Measurements from ENCODE around the gene CSAG2. TPM values are rescaled to one million over a fixed set of nuclear protein-coding genes. Genes with fewer than 3 reads are reported as not detected.

The CSAG2 gene
- total and polyA plus RNA-seq, 7 donors, result not detected

- no peak for TF ChIP-seq CTCF (IDR thresholded peaks at IDR 0.05)
- 44 to 52% (median 47%) methylated on average over 2 of the region's 2 CpGs for WGBS, 3 donors
- Histone ChIP-seq H3K27me3 (ENCODE audit: insufficient read depth in 3 of 3, low read length in 2 of 3) (no peaks in the 10 kb centered on the region), H3K4me3 (no peak overlapping the region), H3K9me3 (no peaks in the 10 kb centered on the region), H3K4me1 (no peaks in the 10 kb centered on the region), H3K27ac (no peak overlapping the region), H3K36me3 (ENCODE audit: insufficient read depth in 1 of 2, low read depth in 1 of 2) (no peaks in the 10 kb centered on the region)
- DNase-seq, result no peak
- intact Hi-C loops (cut with DNase I), result no loop called here
- no peak for ATAC-seq
These were observed 50.8 kb downstream of the CSAG2 start for GRCh38 chrX:152658302-152658701.

Other genes starting within 250 kb of the CSAG2 start
- gene GABRQ, start 71.4 kb downstream of the CSAG2 start, total RNA-seq, result not detected
- not detected for gene GABRQ, start 71.4 kb downstream of the CSAG2 start, polyA plus RNA-seq
- gene MAGEA3, start 10.5 kb downstream of the CSAG2 start, total RNA-seq, result not detected
- not detected for gene MAGEA3, start 10.5 kb downstream of the CSAG2 start, polyA plus RNA-seq
- not detected for gene MAGEA2B, start 5.4 kb upstream of the CSAG2 start, total RNA-seq
- gene MAGEA2B, start 5.4 kb upstream of the CSAG2 start, polyA plus RNA-seq, result not detected
- not detected for gene CSAG1, start 24.4 kb upstream of the CSAG2 start, total RNA-seq
- under 1 TPM in 1 of 3 donors, not detected in 2; 0.04 TPM for gene CSAG1, start 24.4 kb upstream of the CSAG2 start, polyA plus RNA-seq
- gene MAGEA12, start 24.5 kb upstream of the CSAG2 start, total RNA-seq, result not detected
- gene MAGEA12, start 24.5 kb upstream of the CSAG2 start, polyA plus RNA-seq, result not detected
- not detected for gene MAGEA2, start 44.6 kb upstream of the CSAG2 start, total RNA-seq
- gene MAGEA2, start 44.6 kb upstream of the CSAG2 start, polyA plus RNA-seq, result not detected
- gene CSAG3, start 49.9 kb upstream of the CSAG2 start, total RNA-seq, result not detected
- gene CSAG3, start 49.9 kb upstream of the CSAG2 start, polyA plus RNA-seq, result not detected
- not detected for gene MAGEA6, start 60.4 kb upstream of the CSAG2 start, total RNA-seq
- not detected for gene MAGEA6, start 60.4 kb upstream of the CSAG2 start, polyA plus RNA-seq
- gene CETN2, start 121.5 kb upstream of the CSAG2 start, total RNA-seq, result 10 to 100 TPM in 3 of 4 donors, 1 to 10 TPM in 1; 9.2 to 15.0 (median 12.4) TPM
- 10 to 100 TPM; 15.4 to 29.8 (median 16.2) TPM for gene CETN2, start 121.5 kb upstream of the CSAG2 start, polyA plus RNA-seq
- 1 to 10 TPM; 5.3 to 9.3 (median 7.5) TPM for gene NSDHL, start 121.8 kb upstream of the CSAG2 start, total RNA-seq
- gene NSDHL, start 121.8 kb upstream of the CSAG2 start, polyA plus RNA-seq, result 10 to 100 TPM in 2 of 3 donors, 1 to 10 TPM in 1; 8.1 to 18.7 (median 11.5) TPM
- gene ZNF185, start 188.8 kb upstream of the CSAG2 start, total RNA-seq, result 1 to 10 TPM; 1.3 to 1.5 (median 1.4) TPM
- 1 to 10 TPM in 1 of 3 donors, under 1 TPM in 2; 0.79 to 1.1 (median 0.79) TPM for gene ZNF185, start 188.8 kb upstream of the CSAG2 start, polyA plus RNA-seq

Measured in psoas muscle (tissue), 8 donors.